Activated CD4-positive, alpha-beta T cell treated with anti-CD3 and anti-CD28 coated beads for 36 hours (primary cell): ENCODE results near the gene PHTF2. TPM values are rescaled to one million over a fixed set of nuclear protein-coding genes. Genes with fewer than 3 reads are reported as not detected.

Experiments used
- ATAC-seq: fragments of 200-7000 bp; cut with Tn5 transposase; one replicate; pipeline ENCODE4 v1.10.0; 2021; ENCODE audit warnings: mild to moderate bottlenecking, moderate library complexity
- CTCF ChIA-PET: fragments of 350-600 bp; sonication (Branson Sonifier 250); formaldehyde crosslinking; loops from one replicate; lab custom pipeline; 2021; ENCODE audit warnings: antibody characterized with exemption; lab: Charles Lee
- POLR2A ChIA-PET: fragments of 350-600 bp; sonication (Branson Sonifier 250); formaldehyde crosslinking; loops from one replicate; lab custom pipeline; 2021; ENCODE audit warnings: antibody characterized with exemption, inconsistent platforms; lab: Charles Lee
- DNase-seq: peaks from one replicate; pipeline ENCODE4 v3.0.0-alpha.2; 2020
- H3K27ac Mint-ChIP-seq: one replicate; pipeline ENCODE4 v1.8.0; 2021; ENCODE audit warnings: mixed read lengths
- H3K27me3 Mint-ChIP-seq: one replicate; pipeline ENCODE4 v1.8.0; 2021; ENCODE audit warnings: mixed read lengths
- H3K36me3 Mint-ChIP-seq: one replicate; pipeline ENCODE4 v1.8.0; 2021; ENCODE audit warnings: low read depth, mixed read lengths
- H3K4me1 Mint-ChIP-seq: one replicate; pipeline ENCODE4 v1.8.0; 2021; ENCODE audit warnings: mixed read lengths
- H3K4me3 Mint-ChIP-seq: one replicate; pipeline ENCODE4 v1.8.0; 2021; ENCODE audit warnings: mild to moderate bottlenecking, moderate library complexity, mixed read lengths
- H3K9me3 Mint-ChIP-seq: one replicate; pipeline ENCODE4 v1.8.0; 2021; ENCODE audit warnings: low read depth, mixed read lengths
- intact Hi-C, 2 experiments: fragments of 100-400 bp; cut with DNase I in 1 of 2; cut with micrococcal nuclease in 1 of 2; formaldehyde crosslinking; loops; one replicate each; pipeline versions ENCODE4 v1.14.2 to v1.15.1; 2022 to 2024; cut with DNase I, micrococcal nuclease
- total RNA-seq, 2 experiments: library from RNA; stranded (reverse); gene quantifications; one replicate each; pipeline ENCODE4 v1.2.3, GENCODE V29; 2021

PHTF2 gene
- total RNA-seq, 2 experiments from 2014 or later, result 25.5 to 26.7 TPM

DNA sequence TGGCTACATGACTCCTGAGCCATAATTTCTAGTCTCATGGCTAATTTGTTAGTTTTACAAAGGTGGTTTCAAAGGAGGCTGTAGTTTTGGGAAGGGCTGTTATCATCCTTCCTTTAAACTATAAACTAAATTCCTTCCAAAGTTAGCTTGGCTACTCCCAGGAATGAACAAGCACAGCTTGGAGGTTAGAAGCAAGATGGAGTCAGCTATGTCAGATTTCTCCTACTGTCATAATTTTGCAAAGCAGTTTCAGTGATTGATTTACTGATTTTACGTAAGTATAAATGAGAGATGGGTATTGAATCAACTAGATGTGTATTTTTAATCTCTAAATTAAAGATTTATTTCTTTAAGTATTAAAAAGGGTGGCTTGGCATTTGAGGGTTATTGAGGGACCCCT lies 79.9 kb downstream of the PHTF2 start:
- Mint-ChIP-seq H3K4me3 (no peak overlapping the region), H3K9me3 (no peaks in the 10 kb centered on the region), H3K36me3 (peaks cover 6% of the 10 kb centered on the region), H3K4me1 (peaks cover 18% of the 10 kb centered on the region), H3K27me3 (no peaks in the 10 kb centered on the region), H3K27ac (no peak overlapping the region)
- no peak for ATAC-seq
- POLR2A ChIA-PET, result no interaction called here
- intact Hi-C loops, result no loop called here
- CTCF ChIA-PET, result interaction anchor here (0.7 kb wide), 1 partner anchor 18 kb away, joined by 5 read pairs; no protein-coding TSS in a partner anchor
- DNase-seq, result no peak

DNA sequence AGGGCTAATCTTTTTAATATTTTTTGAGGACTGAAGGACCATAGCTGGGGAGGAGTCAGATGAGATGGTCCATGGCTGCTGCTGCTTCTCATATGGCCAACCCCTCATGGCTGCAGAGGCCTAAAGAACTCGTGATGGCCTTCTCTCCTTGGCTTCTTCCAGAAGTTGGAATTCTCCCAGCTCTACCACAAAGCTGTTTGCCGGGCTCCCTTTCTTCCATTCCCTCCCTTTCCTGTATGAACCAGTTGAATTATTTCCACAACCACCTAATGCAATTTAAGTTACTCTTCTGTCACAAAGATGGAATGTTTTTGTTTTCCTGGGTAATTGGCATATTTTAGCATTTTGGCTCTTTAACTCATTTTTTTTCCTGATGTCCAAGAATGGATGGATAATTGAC lies 80.7 kb downstream of the PHTF2 start:
- H3K36me3 Mint-ChIP-seq, result peaks cover 6% of the 10 kb centered on the region
- CTCF ChIA-PET, result interaction anchor here (0.7 to 1.0 kb wide), 2 partner anchors 18 to 181 kb away, joined by 4 to 5 read pairs; no protein-coding TSS in a partner anchor
- no peak overlapping the region for H3K4me3 Mint-ChIP-seq
- H3K27me3 Mint-ChIP-seq, result no peaks in the 10 kb centered on the region
- no peak for ATAC-seq
- no peak for DNase-seq
- intact Hi-C loops, result no loop called here
- H3K9me3 Mint-ChIP-seq, result no peaks in the 10 kb centered on the region
- peaks cover 12% of the 10 kb centered on the region for H3K4me1 Mint-ChIP-seq
- no peak overlapping the region for H3K27ac Mint-ChIP-seq
- POLR2A ChIA-PET, result no interaction called here

DNA sequence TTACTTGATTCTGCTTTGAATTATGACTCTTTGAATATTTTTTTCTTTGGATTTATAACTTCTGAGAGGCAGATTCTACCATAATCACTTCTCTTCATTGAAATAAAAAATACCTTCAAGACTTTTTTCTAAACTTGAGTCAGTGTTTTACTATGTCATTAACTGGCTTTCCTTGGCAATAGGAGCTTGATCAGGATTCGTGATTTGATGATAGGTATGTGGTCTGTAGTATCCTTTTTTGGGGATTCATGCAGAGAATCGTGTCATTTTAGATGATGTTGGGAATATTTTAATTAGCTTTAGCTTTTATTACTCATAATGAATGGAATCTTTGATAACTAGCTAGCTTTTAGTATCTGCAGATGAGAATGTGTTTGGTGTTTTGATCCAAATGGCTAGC lies 83.3 kb downstream of the PHTF2 start:
- ChIA-PET POLR2A (no interaction called here), CTCF (no interaction called here)

DNA sequence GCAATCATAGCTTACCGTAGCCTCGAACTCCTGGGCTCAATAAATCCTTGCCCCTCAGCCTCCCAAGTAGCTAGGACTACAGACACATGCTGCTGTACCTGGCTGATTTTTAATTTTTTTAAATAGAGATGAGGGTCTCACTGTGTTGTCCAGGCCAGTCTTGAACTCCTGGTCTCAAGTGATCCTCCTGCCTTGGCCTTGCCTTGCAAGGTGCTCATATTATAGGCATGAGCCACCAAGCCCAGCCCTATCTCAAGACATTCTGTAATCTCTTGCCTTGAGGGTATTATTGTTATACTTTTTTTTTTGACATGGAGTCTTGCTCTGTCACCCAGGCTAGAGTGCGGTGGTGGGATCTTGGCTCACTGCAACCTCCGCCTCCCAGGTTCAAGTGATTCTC lies 86.6 kb downstream of the PHTF2 start:
- Mint-ChIP-seq H3K4me1 (peaks cover 19% of the 10 kb centered on the region), H3K4me3 (no peak overlapping the region), H3K27ac (no peak overlapping the region), H3K9me3 (no peaks in the 10 kb centered on the region), H3K36me3 (peaks cover 3% of the 10 kb centered on the region), H3K27me3 (no peaks in the 10 kb centered on the region)
- intact Hi-C loops, result no loop called here
- ChIA-PET POLR2A (no interaction called here), CTCF (no interaction called here)
- ATAC-seq, result no peak
- DNase-seq, result no peak

More for the DNA sequence above, 83.3 kb downstream of the PHTF2 start:
- DNase-seq (no peak), ATAC-seq (no peak)
- Mint-ChIP-seq H3K27ac (no peak overlapping the region), H3K27me3 (no peaks in the 10 kb centered on the region), H3K4me3 (no peak overlapping the region), H3K36me3 (peaks cover 6% of the 10 kb centered on the region), H3K4me1 (peaks cover 17% of the 10 kb centered on the region), H3K9me3 (no peaks in the 10 kb centered on the region)
- intact Hi-C loops, result loop anchor here in 1 of 2 experiments (5.0 kb wide), 1 partner anchor 50 kb away; no protein-coding TSS in a partner anchor

DNA sequence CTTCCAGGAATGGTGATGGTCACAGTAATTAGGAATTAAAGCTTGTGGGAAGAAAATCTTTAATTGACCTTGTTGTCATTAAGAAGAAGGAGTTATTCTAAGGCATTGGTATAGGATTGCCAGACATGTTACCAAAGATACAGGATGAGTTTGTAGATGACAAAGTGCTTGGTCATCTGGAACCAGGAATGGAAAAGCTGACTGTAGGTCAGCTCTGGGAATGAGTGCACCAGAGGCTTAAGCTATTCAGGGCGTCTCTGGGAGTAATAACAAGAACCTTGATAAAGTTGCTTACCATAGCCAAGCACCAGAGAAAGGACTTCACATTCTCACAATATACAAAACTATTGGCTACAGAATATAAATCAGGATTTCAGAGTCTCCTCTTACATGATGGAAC lies 89.0 kb downstream of the PHTF2 start:
- no peak overlapping the region for H3K4me3 Mint-ChIP-seq
- DNase-seq, result peak; percentile 25
- peak overlapping the region; percentile 4 for H3K27ac Mint-ChIP-seq

DNA sequence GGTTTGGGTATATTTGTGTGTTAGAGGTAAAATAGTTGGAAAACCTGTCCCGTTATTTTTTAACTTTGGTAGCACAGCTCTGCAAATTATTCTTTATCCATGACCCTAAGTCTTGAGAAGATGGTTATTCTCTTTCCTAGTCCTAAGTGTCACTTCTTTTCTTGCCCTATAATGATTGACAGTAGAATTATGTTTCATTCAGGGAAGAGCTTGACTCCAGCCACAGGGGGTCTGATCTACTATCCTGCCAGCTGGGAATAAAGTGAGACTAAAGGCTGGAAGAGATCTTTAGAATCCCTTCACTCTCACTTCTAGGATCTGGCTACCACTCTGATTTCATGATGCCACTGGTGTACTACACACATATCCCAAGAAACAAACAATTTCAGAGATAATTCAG lies 90.4 kb downstream of the PHTF2 start:
- intact Hi-C loops, result no loop called here
- Mint-ChIP-seq H3K27ac (no peak overlapping the region), H3K4me3 (no peak overlapping the region), H3K4me1 (peaks cover 15% of the 10 kb centered on the region), H3K36me3 (no peaks in the 10 kb centered on the region), H3K9me3 (no peaks in the 10 kb centered on the region), H3K27me3 (no peaks in the 10 kb centered on the region)
- ATAC-seq (no peak), DNase-seq (no peak)
- CTCF ChIA-PET, result no interaction called here
- POLR2A ChIA-PET, result interaction anchor here (0.8 kb wide), 1 partner anchor 357 kb away, joined by 4 read pairs; no protein-coding TSS in a partner anchor

More for the DNA sequence above, 89.0 kb downstream of the PHTF2 start:
- Mint-ChIP-seq H3K9me3 (no peaks in the 10 kb centered on the region), H3K4me1 (peaks cover 15% of the 10 kb centered on the region), H3K36me3 (no peaks in the 10 kb centered on the region), H3K27me3 (no peaks in the 10 kb centered on the region)
- peak; percentile 71 for ATAC-seq
- CTCF ChIA-PET, result no interaction called here
- POLR2A ChIA-PET, result no interaction called here
- intact Hi-C loops, result no loop called here

DNA sequence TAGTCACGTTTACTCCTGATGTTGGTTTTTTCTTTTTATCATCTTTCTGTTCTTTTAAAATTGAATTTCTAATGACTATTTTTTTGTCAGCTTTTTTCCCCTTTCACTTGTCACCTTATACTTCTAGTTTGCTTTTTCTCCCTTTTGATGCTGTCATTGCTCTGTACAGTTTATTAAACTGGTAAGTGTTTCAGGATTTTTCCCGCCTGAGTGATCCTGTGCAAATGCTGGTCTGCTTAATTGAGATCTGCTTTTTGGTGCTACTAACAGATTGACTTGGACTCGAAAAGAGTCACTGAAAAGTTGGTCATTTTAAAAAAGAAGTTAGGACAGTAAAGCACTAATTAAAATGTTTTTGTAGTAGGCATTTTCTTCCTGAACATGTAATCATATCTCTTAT lies 95.2 kb downstream of the PHTF2 start:
- CTCF ChIA-PET, result no interaction called here
- POLR2A ChIA-PET, result no interaction called here
- H3K4me1 Mint-ChIP-seq, result peaks cover 6% of the 10 kb centered on the region

DNA sequence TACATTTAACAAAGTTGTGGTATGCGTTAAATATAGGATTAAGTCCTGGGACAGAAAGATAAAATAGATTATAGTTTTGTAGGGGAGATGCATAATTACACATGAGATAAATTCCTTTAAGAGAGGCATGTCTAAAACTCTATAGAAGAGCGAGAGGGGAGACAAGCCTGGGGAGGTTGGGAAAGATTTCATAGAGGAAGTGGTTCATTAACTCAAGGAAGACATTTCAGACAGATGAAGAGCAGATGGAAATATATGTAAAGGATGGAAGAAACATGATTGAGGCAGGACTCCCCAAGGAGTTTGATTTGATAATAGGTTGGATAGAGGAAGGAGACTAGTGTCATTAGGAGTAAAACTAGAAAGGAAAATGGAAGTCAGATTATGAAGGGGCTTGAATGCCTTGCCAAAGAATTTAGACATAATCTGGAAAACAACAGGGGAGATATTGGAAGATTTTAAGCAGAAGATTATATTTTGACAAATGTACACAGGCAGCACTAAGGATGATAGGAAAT lies 96.1 kb downstream of the PHTF2 start:
- CTCF ChIA-PET, result no interaction called here
- no peaks in the 10 kb centered on the region for H3K9me3 Mint-ChIP-seq
- intact Hi-C loops, result no loop called here
- H3K36me3 Mint-ChIP-seq, result no peaks in the 10 kb centered on the region
- H3K27me3 Mint-ChIP-seq, result no peaks in the 10 kb centered on the region
- ATAC-seq (no peak), DNase-seq (no peak)
- H3K4me3 Mint-ChIP-seq, result no peak overlapping the region
- peaks cover 4% of the 10 kb centered on the region for H3K4me1 Mint-ChIP-seq
- no peak overlapping the region for H3K27ac Mint-ChIP-seq
- POLR2A ChIA-PET, result no interaction called here

More for the DNA sequence above, 95.2 kb downstream of the PHTF2 start:
- no peak overlapping the region for H3K4me3 Mint-ChIP-seq
- no peak for DNase-seq
- H3K9me3 Mint-ChIP-seq, result no peaks in the 10 kb centered on the region
- no peak overlapping the region for H3K27ac Mint-ChIP-seq
- intact Hi-C loops, result no loop called here
- ATAC-seq, result no peak
- H3K36me3 Mint-ChIP-seq, result no peaks in the 10 kb centered on the region
- no peaks in the 10 kb centered on the region for H3K27me3 Mint-ChIP-seq

DNA sequence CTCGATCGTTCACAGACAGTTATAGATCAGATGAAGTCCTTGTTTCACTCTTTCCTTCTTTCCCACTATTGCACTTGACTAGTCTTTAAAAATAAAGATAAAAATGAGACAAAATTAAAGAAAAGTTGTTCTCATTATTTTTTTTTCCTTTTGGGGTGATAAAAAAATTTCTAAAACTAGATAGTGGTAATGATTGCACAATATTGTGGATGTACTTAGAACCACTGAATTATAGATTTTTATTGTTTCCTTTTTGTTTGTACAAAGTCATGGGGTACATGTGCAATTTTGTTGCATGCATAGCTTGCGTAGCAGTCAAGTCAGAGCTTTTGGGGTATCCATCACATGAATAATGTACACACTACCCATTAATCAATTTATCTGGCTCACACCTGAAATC lies 97.3 kb downstream of the PHTF2 start:
- no peaks in the 10 kb centered on the region for H3K36me3 Mint-ChIP-seq
- no peak overlapping the region for H3K27ac Mint-ChIP-seq
- intact Hi-C loops, result no loop called here
- no peak for ATAC-seq
- CTCF ChIA-PET, result interaction anchor here (0.6 kb wide), 1 partner anchor 880 kb away, joined by 3 read pairs; no protein-coding TSS in a partner anchor
- H3K4me1 Mint-ChIP-seq, result peaks cover 4% of the 10 kb centered on the region
- POLR2A ChIA-PET, result no interaction called here
- no peaks in the 10 kb centered on the region for H3K9me3 Mint-ChIP-seq
- DNase-seq, result no peak
- H3K4me3 Mint-ChIP-seq, result no peak overlapping the region
- H3K27me3 Mint-ChIP-seq, result no peaks in the 10 kb centered on the region

DNA sequence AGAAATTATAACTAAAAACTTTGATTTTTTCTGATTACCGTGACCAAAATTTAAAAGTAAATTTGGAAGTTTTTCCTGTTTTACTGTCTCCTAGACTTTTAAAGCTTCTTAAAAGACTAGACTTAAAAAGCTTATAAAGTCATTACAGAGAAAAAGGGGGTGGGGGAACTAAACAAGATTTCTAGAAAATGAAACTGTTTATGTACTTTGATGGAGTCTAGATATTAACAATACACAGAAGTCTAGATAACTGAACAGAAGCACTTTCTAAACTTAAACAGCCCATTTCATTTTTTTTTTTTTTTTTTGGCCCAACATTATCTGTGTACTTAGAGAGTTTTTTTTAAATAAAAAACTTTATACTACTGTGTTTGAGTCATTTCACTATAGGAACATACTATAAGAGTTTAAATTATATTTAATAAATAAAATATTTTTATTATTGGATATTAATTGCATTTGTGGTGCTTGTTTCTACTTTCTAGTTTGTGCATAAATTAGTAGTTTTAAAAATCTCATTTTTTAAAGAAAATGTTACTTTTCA lies 98.5 kb downstream of the PHTF2 start:
- no peaks in the 10 kb centered on the region for H3K9me3 Mint-ChIP-seq
- H3K27ac Mint-ChIP-seq, result no peak overlapping the region
- POLR2A ChIA-PET, result no interaction called here
- H3K36me3 Mint-ChIP-seq, result peaks cover under 1% of the 10 kb centered on the region
- no peak overlapping the region for H3K4me3 Mint-ChIP-seq
- intact Hi-C loops, result no loop called here
- CTCF ChIA-PET, result interaction anchor here (1.0 to 1.1 kb wide), 2 partner anchors 17 to 137 kb away, joined by 3 to 5 read pairs; no protein-coding TSS in a partner anchor
- DNase-seq (no peak), ATAC-seq (no peak)
- peaks cover 4% of the 10 kb centered on the region for H3K4me1 Mint-ChIP-seq
- no peaks in the 10 kb centered on the region for H3K27me3 Mint-ChIP-seq

DNA sequence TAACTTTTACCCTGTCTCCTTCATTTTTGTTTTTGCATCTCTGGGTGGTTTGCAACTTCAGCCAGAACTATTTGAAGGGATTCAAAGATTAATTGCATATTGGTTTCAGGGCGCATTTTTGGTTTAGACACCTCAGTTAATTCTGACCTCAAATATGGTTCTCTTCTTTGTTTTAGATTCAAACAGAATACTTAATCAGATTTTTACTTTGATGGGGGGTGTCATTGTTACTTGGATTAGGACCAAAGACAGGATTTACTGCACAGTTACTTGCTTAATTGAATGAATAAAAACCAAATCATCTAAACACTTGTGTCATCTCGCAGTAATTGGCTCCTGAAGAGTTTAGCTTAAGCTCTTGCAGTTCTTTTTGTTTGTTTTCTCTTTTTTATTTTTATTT lies 100.9 kb downstream of the PHTF2 start:
- Mint-ChIP-seq H3K36me3 (peaks cover 5% of the 10 kb centered on the region), H3K27ac (no peak overlapping the region), H3K9me3 (no peaks in the 10 kb centered on the region), H3K4me1 (peaks cover 8% of the 10 kb centered on the region), H3K4me3 (no peak overlapping the region), H3K27me3 (no peaks in the 10 kb centered on the region)
- intact Hi-C loops, result no loop called here
- ATAC-seq, result no peak
- POLR2A ChIA-PET, result no interaction called here
- DNase-seq, result no peak
- CTCF ChIA-PET, result interaction anchor here (0.8 kb wide), 1 partner anchor 16 kb away, joined by 3 read pairs; no protein-coding TSS in a partner anchor

DNA sequence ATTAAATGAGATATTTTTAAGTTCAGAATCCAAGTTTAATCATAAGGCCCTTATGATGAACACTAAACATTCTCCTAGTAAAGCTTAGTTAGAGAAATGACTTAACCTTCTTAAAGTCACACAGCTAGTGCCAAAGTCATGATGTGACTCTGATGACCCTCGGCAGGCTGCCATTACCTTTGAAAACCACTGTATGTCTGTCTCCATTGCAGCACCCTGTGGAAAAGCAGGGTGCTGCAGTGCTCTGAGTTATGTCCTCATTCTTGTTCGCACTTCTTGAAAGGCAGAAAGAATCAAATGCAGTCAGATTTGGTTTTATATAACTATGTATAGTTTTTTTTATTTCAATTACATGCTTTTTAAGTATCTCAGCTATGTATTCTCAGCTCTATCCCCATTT lies 105.0 kb downstream of the PHTF2 start:
- intact Hi-C loops, result loop anchor here (5.0 kb wide), 2 partner anchors 101 to 106 kb away; partner anchors contain the start of genes PHTF2 (in 1 of the 2) and TMEM60 (in 1 of the 2)
- Mint-ChIP-seq H3K4me3 (no peak overlapping the region), H3K9me3 (no peaks in the 10 kb centered on the region), H3K36me3 (peaks cover 8% of the 10 kb centered on the region), H3K4me1 (peaks cover 4% of the 10 kb centered on the region), H3K27ac (no peak overlapping the region), H3K27me3 (no peaks in the 10 kb centered on the region)
- ChIA-PET CTCF (interaction anchor here (0.9 to 1.3 kb wide), 2 partner anchors 72 to 245 kb away, joined by 3 to 4 read pairs; no protein-coding TSS in a partner anchor), POLR2A (no interaction called here)
- peak; percentile 79 for ATAC-seq
- DNase-seq, result peak; percentile 30
